HEK293 (cell line): ENCODE measurements around the gene GRID2.

Source experiments
- CTCF ChIA-PET: fragments of 350-600 bp; formaldehyde crosslinking; extraction: SDS; loops from one replicate; lab custom pipeline; 2021; ENCODE audit warnings: antibody characterized with exemption; lab: Yijun Ruan, JAX
- POLR2A ChIA-PET: fragments of 300-600 bp; formaldehyde crosslinking; extraction: SDS; loops from one replicate; lab custom pipeline; 2020; ENCODE audit warnings: antibody characterized with exemption, inconsistent platforms; lab: Yijun Ruan, JAX
- H3K27ac ChIP-seq: fragments of 200-500 bp; sonication (Bioruptor generic); 2 replicates; pipeline ENCODE4 v1.5.1; 2014; ENCODE audit warnings: low read depth, low read length, control low read depth, inconsistent platforms; ENCODE audit errors: extremely low read depth
- H3K36me3 ChIP-seq, 2 experiments: fragments of 200-500 bp in 1 of 2; sonication (Bioruptor generic) in 1 of 2; 1 replicate in 1 of 2; 2 replicates in 1 of 2; pipeline ENCODE4 v1.5.1; 2014 to 2017; ENCODE audit warnings: inconsistent platforms in 2 of 2, low read length in 2 of 2; ENCODE audit not compliant: control insufficient read depth in 2 of 2, insufficient read depth in 1 of 2
- H3K4me1 ChIP-seq: fragments of 200-500 bp; sonication (Bioruptor generic); 2 replicates; pipeline ENCODE4 v1.5.1; 2014; ENCODE audit warnings: mild to moderate bottlenecking, low read length, inconsistent platforms; ENCODE audit not compliant: control insufficient read depth, insufficient read depth
- H3K4me3 ChIP-seq: 2 replicates; pipeline ENCODE4 v1.5.1; 2011; ENCODE audit warnings: low read depth, mild to moderate bottlenecking, control low read depth, low read length, moderate library complexity
- H3K9me3 ChIP-seq: fragments of 200-500 bp; sonication (Bioruptor generic); 2 replicates; pipeline ENCODE4 v1.5.1; 2014; ENCODE audit warnings: low read depth, low read length, inconsistent platforms; ENCODE audit not compliant: control insufficient read depth, insufficient read depth
- GFI1B ChIP-seq: fragments of 450-650 bp; formaldehyde crosslinking; IDR thresholded peaks from 2 replicates; pipeline ENCODE4 v1.5.1; 2016; ENCODE audit warnings: missing biosample characterization, missing genetic modification characterization
- MYNN ChIP-seq: fragments of 450-650 bp; formaldehyde crosslinking; IDR thresholded peaks from 2 replicates; pipeline ENCODE4 v1.5.1; 2016; ENCODE audit warnings: missing biosample characterization, missing genetic modification characterization, borderline replicate concordance
- PATZ1 ChIP-seq: fragments of 450-650 bp; formaldehyde crosslinking; IDR thresholded peaks from 2 replicates; pipeline ENCODE4 v1.5.1; 2016; ENCODE audit warnings: missing biosample characterization, missing genetic modification characterization
- RBAK ChIP-seq: fragments of 450-650 bp; formaldehyde crosslinking; IDR thresholded peaks from 2 replicates; pipeline ENCODE4 v1.5.1; 2016; ENCODE audit warnings: missing biosample characterization, missing genetic modification characterization
- ZBTB17 ChIP-seq: fragments of 450-650 bp; formaldehyde crosslinking; IDR thresholded peaks from 2 replicates; pipeline ENCODE4 v1.5.1; 2016; ENCODE audit warnings: missing biosample characterization, missing genetic modification characterization
- ZNF146 ChIP-seq: fragments of 450-650 bp; formaldehyde crosslinking; IDR thresholded peaks from 2 replicates; pipeline ENCODE4 v1.5.1; 2016; ENCODE audit warnings: missing biosample characterization, missing genetic modification characterization
- ZNF18 ChIP-seq: fragments of 450-650 bp; formaldehyde crosslinking; IDR thresholded peaks from 2 replicates; pipeline ENCODE4 v1.5.1; 2016; ENCODE audit warnings: missing biosample characterization, missing genetic modification characterization
- ZNF221 ChIP-seq: fragments of 450-650 bp; formaldehyde crosslinking; IDR thresholded peaks from 2 replicates; pipeline ENCODE4 v1.5.1; 2017; ENCODE audit warnings: missing biosample characterization, missing genetic modification characterization, borderline replicate concordance
- ZNF26 ChIP-seq: fragments of 450-650 bp; formaldehyde crosslinking; IDR thresholded peaks from 2 replicates; pipeline ENCODE4 v1.5.1; 2016; ENCODE audit warnings: missing biosample characterization, missing genetic modification characterization
- ZNF280C ChIP-seq: fragments of 450-650 bp; formaldehyde crosslinking; IDR thresholded peaks from 2 replicates; pipeline ENCODE4 v1.5.1; 2016; ENCODE audit warnings: missing biosample characterization, missing genetic modification characterization
- ZNF292 ChIP-seq: fragments of 450-650 bp; formaldehyde crosslinking; IDR thresholded peaks from 2 replicates; pipeline ENCODE4 v1.5.1; 2016; ENCODE audit warnings: low read depth, missing biosample characterization, missing genetic modification characterization, borderline replicate concordance
- ZNF354C ChIP-seq: fragments of 450-650 bp; formaldehyde crosslinking; IDR thresholded peaks from 2 replicates; pipeline ENCODE4 v1.5.1; 2016; ENCODE audit warnings: missing biosample characterization, missing genetic modification characterization, low read depth, borderline replicate concordance
- ZNF501 ChIP-seq: fragments of 450-650 bp; formaldehyde crosslinking; IDR thresholded peaks from 2 replicates; pipeline ENCODE4 v1.5.1; 2016; ENCODE audit warnings: missing biosample characterization, missing genetic modification characterization
- ZNF510 ChIP-seq: fragments of 450-650 bp; formaldehyde crosslinking; IDR thresholded peaks from 2 replicates; pipeline ENCODE4 v1.5.1; 2018; ENCODE audit warnings: mild to moderate bottlenecking, missing genetic modification characterization, missing biosample characterization; ENCODE audit not compliant: insufficient replicate concordance
- ZNF514 ChIP-seq: fragments of 450-650 bp; formaldehyde crosslinking; IDR thresholded peaks from 2 replicates; pipeline ENCODE4 v1.5.1; 2016; ENCODE audit warnings: missing biosample characterization, missing genetic modification characterization
- ZNF530 ChIP-seq: fragments of 450-650 bp; formaldehyde crosslinking; IDR thresholded peaks from 2 replicates; pipeline ENCODE4 v1.5.1; 2016; ENCODE audit warnings: low read depth, missing biosample characterization, missing genetic modification characterization
- ZNF549 ChIP-seq: fragments of 450-650 bp; IDR thresholded peaks from 2 replicates; pipeline ENCODE4 v1.5.1; 2018; ENCODE audit warnings: missing biosample characterization, missing genetic modification characterization, mild to moderate bottlenecking, inconsistent platforms, moderate library complexity
- ZSCAN30 ChIP-seq: fragments of 450-650 bp; IDR thresholded peaks from 2 replicates; pipeline ENCODE4 v1.5.1; 2018; ENCODE audit warnings: missing biosample characterization, mild to moderate bottlenecking, missing genetic modification characterization, moderate library complexity
- ZSCAN5A ChIP-seq: fragments of 450-650 bp; formaldehyde crosslinking; IDR thresholded peaks from 2 replicates; pipeline ENCODE4 v1.5.1; 2016; ENCODE audit warnings: missing biosample characterization, missing genetic modification characterization
- TF ChIP-seq, protein P1 (sequence below): fragments of 450-650 bp; formaldehyde crosslinking; conservative IDR thresholded peaks from 2 replicates; pipeline ENCODE4 v1.5.1; 2016; ENCODE audit warnings: low read depth, missing biosample characterization, missing genetic modification characterization

Gene GRID2

GRCh38 chr4:92263575-92263974 lies 40.2 kb upstream of the GRID2 start:
- TF ChIP-seq ZNF501 (tag by site-specific recombination) (no peak), ZNF530 (tag by site-specific recombination) (no peak), ZNF146 (no peak), ZNF221 (tag by site-specific recombination) (no peak), RBAK (tag by site-specific recombination) (no peak), ZNF26 (tag by site-specific recombination) (no peak), ZNF18 (tag by site-specific recombination) (no peak), MYNN (tag by site-specific recombination) (no peak), ZNF280C (tag by site-specific recombination) (no peak), ZSCAN30 (tag by site-specific recombination) (no peak)
- TF ChIP-seq, protein P1, sequence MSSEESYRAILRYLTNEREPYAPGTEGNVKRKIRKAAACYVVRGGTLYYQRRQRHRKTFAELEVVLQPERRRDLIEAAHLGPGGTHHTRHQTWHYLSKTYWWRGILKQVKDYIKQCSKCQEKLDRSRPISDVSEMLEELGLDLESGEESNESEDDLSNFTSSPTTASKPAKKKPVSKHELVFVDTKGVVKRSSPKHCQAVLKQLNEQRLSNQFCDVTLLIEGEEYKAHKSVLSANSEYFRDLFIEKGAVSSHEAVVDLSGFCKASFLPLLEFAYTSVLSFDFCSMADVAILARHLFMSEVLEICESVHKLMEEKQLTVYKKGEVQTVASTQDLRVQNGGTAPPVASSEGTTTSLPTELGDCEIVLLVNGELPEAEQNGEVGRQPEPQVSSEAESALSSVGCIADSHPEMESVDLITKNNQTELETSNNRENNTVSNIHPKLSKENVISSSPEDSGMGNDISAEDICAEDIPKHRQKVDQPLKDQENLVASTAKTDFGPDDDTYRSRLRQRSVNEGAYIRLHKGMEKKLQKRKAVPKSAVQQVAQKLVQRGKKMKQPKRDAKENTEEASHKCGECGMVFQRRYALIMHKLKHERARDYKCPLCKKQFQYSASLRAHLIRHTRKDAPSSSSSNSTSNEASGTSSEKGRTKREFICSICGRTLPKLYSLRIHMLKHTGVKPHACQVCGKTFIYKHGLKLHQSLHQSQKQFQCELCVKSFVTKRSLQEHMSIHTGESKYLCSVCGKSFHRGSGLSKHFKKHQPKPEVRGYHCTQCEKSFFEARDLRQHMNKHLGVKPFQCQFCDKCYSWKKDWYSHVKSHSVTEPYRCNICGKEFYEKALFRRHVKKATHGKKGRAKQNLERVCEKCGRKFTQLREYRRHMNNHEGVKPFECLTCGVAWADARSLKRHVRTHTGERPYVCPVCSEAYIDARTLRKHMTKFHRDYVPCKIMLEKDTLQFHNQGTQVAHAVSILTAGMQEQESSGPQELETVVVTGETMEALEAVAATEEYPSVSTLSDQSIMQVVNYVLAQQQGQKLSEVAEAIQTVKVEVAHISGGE (tag by site-specific recombination) = no peak
- POLR2A ChIA-PET = no interaction called here
- CTCF ChIA-PET = no interaction called here
- no peaks in the 10 kb centered on the region for H3K9me3 ChIP-seq
- H3K4me3 ChIP-seq = no peak overlapping the region
- H3K36me3 ChIP-seq = no peaks in the 10 kb centered on the region
- no peaks in the 10 kb centered on the region for H3K4me1 ChIP-seq
- no peak overlapping the region for H3K27ac ChIP-seq

DNA sequence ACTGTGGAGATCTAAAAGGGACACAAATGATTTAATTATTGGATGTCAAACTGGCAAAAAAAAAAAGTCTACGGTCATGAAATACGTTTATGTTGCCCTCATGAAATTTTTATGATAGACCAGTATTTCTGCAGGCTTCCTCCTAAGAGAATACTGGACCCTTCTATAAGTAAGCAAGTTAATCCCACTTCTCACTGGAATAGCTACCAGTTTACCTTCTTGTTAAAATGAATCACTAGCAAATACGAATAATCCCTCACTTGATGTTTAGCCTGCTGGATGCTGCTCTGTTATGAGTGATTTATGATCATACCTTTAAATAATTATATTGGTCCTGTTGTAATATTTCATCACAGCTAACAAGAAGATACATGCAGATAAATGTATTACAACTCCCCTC lies 39.6 kb upstream of the GRID2 start:
- no peaks in the 10 kb centered on the region for H3K4me1 ChIP-seq
- TF ChIP-seq GFI1B (tag by site-specific recombination) = no peak
- TF ChIP-seq ZNF146 = no peak
- TF ChIP-seq ZNF514 (tag by site-specific recombination) = no peak
- no peak for TF ChIP-seq ZBTB17
- no peak for TF ChIP-seq PATZ1 (tag by site-specific recombination)
- no peak for TF ChIP-seq ZSCAN5A (tag by site-specific recombination)
- no peak for TF ChIP-seq ZNF510 (tag by site-specific recombination)
- no peak for TF ChIP-seq ZNF292
- no peak for TF ChIP-seq ZSCAN30 (tag by site-specific recombination)
- no peak for TF ChIP-seq ZNF549 (tag by site-specific recombination)
- no peak for TF ChIP-seq ZNF354C (tag by site-specific recombination)
- ChIA-PET POLR2A (no interaction called here), CTCF (no interaction called here)
- no peaks in the 10 kb centered on the region for H3K9me3 ChIP-seq
- H3K36me3 ChIP-seq = no peaks in the 10 kb centered on the region
- no peak overlapping the region for H3K4me3 ChIP-seq
- H3K27ac ChIP-seq = no peak overlapping the region
